Left renal pelvis (tissue), 4 donors: ENCODE results near the gene ANKRD30BL. TPM values are rescaled to one million over a fixed set of nuclear protein-coding genes. Genes with fewer than 3 reads are reported as not detected.
"Not testable (repeated sequence)": the region's sequence is repeated elsewhere in the genome, so short reads cannot be mapped to it uniquely, and the experiment has no call there.

ENCODE experiments used
- DNase-seq, 4 donors: peaks; one replicate each; pipeline ENCODE4 v3.0.0-alpha.2; 2013; ENCODE audit warnings: low read depth in 4 of 4, low spot score in 3 of 4
- polyA plus RNA-seq, 4 donors: library from polyadenylated mRNA; unstranded; fragments of 120-200 nt; gene quantifications; one replicate each; pipeline ENCODE4 v1.2.1, GENCODE V29; 2013; ENCODE audit not compliant: insufficient read length in 4 of 4

Gene ANKRD30BL
- polyA plus RNA-seq: 1 to 10 TPM in 1 of 4 donors, under 1 TPM in 3; 0.14 to 1.6 (median 0.78) TPM

GRCh38 chr2:132161161-132162124 is at the start of gene ANKRD30BL:
ANKRD30BL (minus strand) TSS chr2:132161952; CDS start chr2:132161705, 247 bp downstream.
- not testable (repeated sequence) for DNase-seq

GRCh38 chr2:132202866-132203265 is 41.1 kb upstream of the ANKRD30BL start:
- DNase-seq: not testable (repeated sequence)

- DNase-seq: not testable (repeated sequence)
Measured at GRCh38 chr2:132192854-132193253, 31.1 kb upstream of the ANKRD30BL start.

GRCh38 chr2:132167100-132167499 is 5.3 kb upstream of the ANKRD30BL start:
- DNase-seq: not testable (repeated sequence)

- not testable (repeated sequence) for DNase-seq
Measured at GRCh38 chr2:132162125-132162660, 441 bp upstream of the ANKRD30BL start.

- peak in 2 of 4 donors; percentile 14 to 24 for DNase-seq
Measured at GRCh38 chr2:132146774-132147173, 15.0 kb downstream of the ANKRD30BL start.
